Glutamatergic neuron (in vitro differentiated cells): ENCODE results near the gene PLCXD1. TPM values are rescaled to one million over a fixed set of nuclear protein-coding genes. Genes with fewer than 3 reads are reported as not detected.
"Not testable (repeated sequence)": the region's sequence is repeated elsewhere in the genome, so short reads cannot be mapped to it uniquely, and the experiment has no call there.

Experiments
- DNase-seq: peaks from one replicate; pipeline ENCODE4 v3.0.0; 2022
- H3K27ac Mint-ChIP-seq: one replicate; pipeline ENCODE4 v1.8.0; 2020; ENCODE audit warnings: mild to moderate bottlenecking, mixed read lengths, inconsistent platforms; ENCODE audit not compliant: unreplicated experiment
- H3K27me3 Mint-ChIP-seq: one replicate; pipeline ENCODE4 v1.8.0; 2020; ENCODE audit warnings: mild to moderate bottlenecking, moderate library complexity, mixed read lengths, inconsistent platforms; ENCODE audit not compliant: unreplicated experiment
- H3K36me3 Mint-ChIP-seq: one replicate; pipeline ENCODE4 v1.8.0; 2020; ENCODE audit warnings: mild to moderate bottlenecking, mixed read lengths, inconsistent platforms; ENCODE audit not compliant: unreplicated experiment
- H3K4me1 Mint-ChIP-seq: one replicate; pipeline ENCODE4 v1.8.0; 2020; ENCODE audit warnings: mild to moderate bottlenecking, low read depth, mixed read lengths, inconsistent platforms; ENCODE audit not compliant: unreplicated experiment
- H3K4me3 Mint-ChIP-seq: one replicate; pipeline ENCODE4 v1.8.0; 2020; ENCODE audit warnings: mild to moderate bottlenecking, mixed read lengths, inconsistent platforms; ENCODE audit not compliant: unreplicated experiment
- H3K9me3 Mint-ChIP-seq: one replicate; pipeline ENCODE4 v1.8.0; 2020; ENCODE audit warnings: mild to moderate bottlenecking, moderate library complexity, mixed read lengths, inconsistent platforms; ENCODE audit not compliant: unreplicated experiment
- total RNA-seq: library from RNA; stranded (reverse); fragmentation: NEBNext Ultra II Directional; extraction: Animal tissue kit (Norgen Biotek cat#: 25700); gene quantifications from one replicate; pipeline ENCODE4 v1.2.1, GENCODE V29; 2021; ENCODE audit not compliant: unreplicated experiment
- TF ChIP-seq, protein P1 (sequence below): fragments of 200-600 bp; sonication (generic); IDR thresholded peaks from one replicate; pipeline ENCODE4 v1.5.0; 2021; ENCODE audit not compliant: partially characterized antibody, unreplicated experiment

PLCXD1 gene
- total RNA-seq, 1 donor from 2014 or later = 36.4 TPM

DNA sequence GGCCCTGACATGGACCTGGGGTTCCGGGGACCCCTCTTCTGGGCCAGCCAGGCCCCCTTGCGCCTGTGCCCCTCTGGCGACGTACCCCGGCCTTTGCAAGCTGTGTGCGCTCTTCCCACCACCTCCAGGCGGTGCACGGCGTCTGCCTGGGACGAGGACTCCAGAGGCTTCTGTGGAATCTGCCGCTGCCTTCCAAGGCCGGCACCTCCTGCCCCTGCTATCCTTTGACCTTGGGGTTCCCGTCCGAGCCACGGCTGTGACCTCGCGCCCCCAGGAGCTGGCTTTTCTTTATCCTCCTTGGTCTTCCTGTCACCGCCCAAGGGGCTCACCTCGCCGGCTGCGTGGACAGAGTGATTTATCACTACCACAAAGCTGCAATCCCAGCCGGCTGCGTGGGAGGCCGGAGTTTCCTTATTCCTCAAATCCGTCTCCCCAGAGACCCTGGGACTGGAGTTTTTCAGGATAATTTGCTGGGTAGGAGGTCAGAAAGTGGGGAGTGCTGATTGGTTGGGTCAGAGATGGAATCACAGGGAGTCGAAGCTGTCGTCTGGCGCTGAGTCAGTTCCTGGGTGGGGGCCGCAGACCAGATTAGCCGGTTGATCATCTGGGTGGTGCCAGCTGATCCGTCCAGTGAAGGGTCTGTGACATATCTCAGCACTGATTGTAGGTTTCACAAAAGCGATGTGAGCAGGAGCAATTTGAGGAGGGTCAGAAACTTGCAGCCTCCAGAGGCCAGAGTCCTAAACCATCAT, 19.8 kb upstream of the PLCXD1 start:
- no peak overlapping the region for H3K4me3 Mint-ChIP-seq

DNA sequence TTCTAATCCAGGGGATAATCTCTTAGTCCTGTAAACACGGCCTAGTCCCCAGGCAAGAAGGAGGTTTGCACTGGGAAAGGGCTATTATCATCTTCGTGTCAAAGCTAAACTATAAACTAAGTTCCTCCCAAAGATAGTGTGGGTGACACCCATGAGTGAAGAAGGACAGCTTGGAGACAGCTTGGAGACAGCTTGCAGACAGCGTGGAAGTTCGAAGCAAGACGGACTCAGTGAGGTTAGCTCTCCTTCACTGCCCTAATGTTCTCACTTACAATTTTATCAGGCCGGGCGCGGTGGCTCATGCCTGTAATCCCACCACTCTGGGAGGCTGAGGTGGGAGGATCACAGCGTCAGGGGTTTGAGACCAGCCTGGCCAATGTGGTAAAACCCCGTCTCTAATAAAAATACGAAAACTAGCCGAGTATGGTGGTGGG, 19.2 kb upstream of the PLCXD1 start:
- Mint-ChIP-seq H3K36me3 (no peaks in the 10 kb centered on the region), H3K4me3 (no peak overlapping the region), H3K9me3 (peaks cover 8% of the 10 kb centered on the region), H3K4me1 (peaks cover 5% of the 10 kb centered on the region), H3K27ac (peak overlapping the region; percentile 17), H3K27me3 (peaks cover 9% of the 10 kb centered on the region)
- TF ChIP-seq, protein P1, sequence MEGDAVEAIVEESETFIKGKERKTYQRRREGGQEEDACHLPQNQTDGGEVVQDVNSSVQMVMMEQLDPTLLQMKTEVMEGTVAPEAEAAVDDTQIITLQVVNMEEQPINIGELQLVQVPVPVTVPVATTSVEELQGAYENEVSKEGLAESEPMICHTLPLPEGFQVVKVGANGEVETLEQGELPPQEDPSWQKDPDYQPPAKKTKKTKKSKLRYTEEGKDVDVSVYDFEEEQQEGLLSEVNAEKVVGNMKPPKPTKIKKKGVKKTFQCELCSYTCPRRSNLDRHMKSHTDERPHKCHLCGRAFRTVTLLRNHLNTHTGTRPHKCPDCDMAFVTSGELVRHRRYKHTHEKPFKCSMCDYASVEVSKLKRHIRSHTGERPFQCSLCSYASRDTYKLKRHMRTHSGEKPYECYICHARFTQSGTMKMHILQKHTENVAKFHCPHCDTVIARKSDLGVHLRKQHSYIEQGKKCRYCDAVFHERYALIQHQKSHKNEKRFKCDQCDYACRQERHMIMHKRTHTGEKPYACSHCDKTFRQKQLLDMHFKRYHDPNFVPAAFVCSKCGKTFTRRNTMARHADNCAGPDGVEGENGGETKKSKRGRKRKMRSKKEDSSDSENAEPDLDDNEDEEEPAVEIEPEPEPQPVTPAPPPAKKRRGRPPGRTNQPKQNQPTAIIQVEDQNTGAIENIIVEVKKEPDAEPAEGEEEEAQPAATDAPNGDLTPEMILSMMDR = no peak
- DNase-seq = no peak

More for the DNA sequence above, 19.8 kb upstream of the PLCXD1 start:
- H3K9me3 Mint-ChIP-seq = peaks cover 6% of the 10 kb centered on the region
- H3K27me3 Mint-ChIP-seq = peaks cover 9% of the 10 kb centered on the region
- H3K4me1 Mint-ChIP-seq = peaks cover 5% of the 10 kb centered on the region
- H3K27ac Mint-ChIP-seq = peak overlapping the region; percentile 17
- H3K36me3 Mint-ChIP-seq = no peaks in the 10 kb centered on the region
- DNase-seq = no peak
- TF ChIP-seq, protein P1 = no peak

DNA sequence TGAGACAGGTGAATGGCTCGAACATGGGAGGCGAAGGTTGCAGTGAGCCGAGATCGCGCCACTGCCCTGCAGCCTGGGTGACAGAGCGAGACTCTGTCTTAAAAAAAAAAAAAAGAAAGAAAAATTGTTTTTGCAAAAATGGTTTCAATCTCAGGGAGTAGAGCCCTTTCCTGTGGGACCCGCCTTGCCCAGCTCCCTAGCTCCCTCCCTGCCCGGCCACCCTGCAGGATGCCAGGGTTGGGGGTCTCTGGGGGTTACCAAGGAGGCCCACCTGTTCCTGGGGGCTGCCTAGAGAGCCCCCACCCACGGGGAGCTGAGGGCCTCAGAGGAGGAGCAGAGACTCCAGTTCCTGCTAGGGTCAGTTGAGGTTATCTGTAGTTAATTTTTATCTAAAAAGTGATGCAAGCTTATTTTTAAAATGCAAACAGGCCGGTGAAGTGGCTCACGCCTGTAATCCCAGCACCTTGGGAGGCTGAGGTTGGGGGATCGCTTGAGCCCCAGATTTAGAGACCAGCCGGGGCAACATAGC, 18.7 kb upstream of the PLCXD1 start:
- Mint-ChIP-seq H3K4me3 (no peak overlapping the region), H3K27me3 (peaks cover 9% of the 10 kb centered on the region), H3K36me3 (no peaks in the 10 kb centered on the region), H3K4me1 (peaks cover 5% of the 10 kb centered on the region), H3K27ac (no peak overlapping the region), H3K9me3 (peaks cover 8% of the 10 kb centered on the region)
- TF ChIP-seq, protein P1 = no peak
- no peak for DNase-seq

DNA sequence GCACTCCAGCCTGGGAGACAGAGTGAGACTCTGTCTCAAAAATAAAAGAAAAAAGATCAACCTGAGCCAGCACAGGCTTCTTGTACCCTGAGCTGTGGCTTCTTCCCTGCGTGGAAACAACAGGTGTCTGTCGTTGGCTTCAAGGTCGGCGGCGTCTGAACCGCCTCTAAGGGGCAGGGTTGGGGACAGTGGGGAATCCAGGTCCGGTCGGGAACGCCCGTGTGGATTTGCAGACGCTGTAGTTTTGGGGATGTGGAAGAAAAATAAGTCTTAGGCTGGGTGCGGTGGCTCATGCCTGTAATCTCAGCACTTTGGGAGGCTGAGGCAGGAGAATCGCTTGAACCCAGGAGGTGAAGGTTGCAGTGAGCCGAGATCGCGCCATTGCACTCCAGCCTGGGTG, 17.2 kb upstream of the PLCXD1 start:
- H3K27me3 Mint-ChIP-seq, H3K27ac Mint-ChIP-seq, H3K36me3 Mint-ChIP-seq, DNase-seq, H3K4me3 Mint-ChIP-seq, H3K4me1 Mint-ChIP-seq, H3K9me3 Mint-ChIP-seq: not testable (repeated sequence)

DNA sequence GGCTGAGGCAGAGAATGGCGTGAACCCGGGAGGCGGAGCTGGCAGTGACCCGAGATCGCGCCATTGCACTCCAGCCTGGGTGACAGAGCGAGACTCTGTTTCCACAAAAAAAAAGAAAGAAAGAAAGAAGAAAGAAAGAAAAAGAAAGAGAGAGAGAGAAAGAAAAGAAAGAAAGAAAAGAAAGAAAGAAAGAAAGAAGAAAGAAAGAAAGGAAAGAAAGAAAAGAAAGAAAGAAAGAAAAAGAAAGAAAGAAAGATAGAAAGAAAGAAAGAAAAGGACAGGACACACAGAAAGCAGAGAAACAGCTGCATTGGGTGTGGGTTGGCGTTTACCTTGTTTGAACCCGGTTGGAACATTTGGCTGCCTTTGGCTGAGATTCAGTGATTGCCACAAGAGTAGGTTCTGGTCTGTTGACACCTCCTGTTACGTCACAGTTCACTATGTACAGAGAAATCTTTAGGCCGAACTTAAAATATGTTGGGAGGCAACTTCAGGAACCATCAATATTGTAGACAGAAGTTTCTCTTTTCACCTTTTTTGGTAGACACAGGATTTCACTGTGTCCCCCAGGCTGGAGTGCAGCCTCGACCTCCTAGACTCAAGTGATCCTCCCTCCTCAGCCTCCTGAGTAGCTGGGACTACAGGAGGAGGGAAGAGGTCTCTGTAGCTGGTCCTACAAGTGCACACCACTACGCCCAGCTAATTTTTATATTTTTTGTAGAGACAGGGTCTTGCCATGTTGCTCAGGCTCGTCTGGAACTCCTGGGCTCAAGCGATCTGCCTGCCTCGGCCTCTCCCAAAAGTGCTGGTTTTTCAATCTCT, 16.3 kb upstream of the PLCXD1 start:
- Mint-ChIP-seq H3K27ac (no peak overlapping the region), H3K4me3 (no peak overlapping the region), H3K27me3 (peaks cover 9% of the 10 kb centered on the region), H3K4me1 (peaks cover 5% of the 10 kb centered on the region), H3K9me3 (peaks cover 8% of the 10 kb centered on the region), H3K36me3 (no peaks in the 10 kb centered on the region)
- TF ChIP-seq, protein P1 = no peak
- no peak for DNase-seq
